GM21723 (cell line): Measurements from ENCODE around the gene CRHR2.

Source experiments
- ATAC-seq: cut with Tn5 transposase; IDR thresholded peaks from one replicate; pipeline ENCODE4 v1.9.1; 2021; ENCODE audit warnings: mild to moderate bottlenecking, moderate library complexity; ENCODE audit not compliant: unreplicated experiment

Gene CRHR2

GRCh38 chr7:30707391-30708357 lies 25.4 kb upstream of the CRHR2 start:
- ATAC-seq, result no peak

GRCh38 chr7:30706908-30707307 lies 24.7 kb upstream of the CRHR2 start:
- ATAC-seq, result no peak

GRCh38 chr7:30706316-30706715 lies 24.1 kb upstream of the CRHR2 start:
- ATAC-seq, result no peak

GRCh38 chr7:30705596-30705995 lies 23.3 kb upstream of the CRHR2 start:
- no peak for ATAC-seq

- ATAC-seq, result no peak
Observed at GRCh38 chr7:30705008-30705407, 22.8 kb upstream of the CRHR2 start.

- no peak for ATAC-seq
Observed at GRCh38 chr7:30703756-30704155, 21.5 kb upstream of the CRHR2 start.

GRCh38 chr7:30702200-30702599 lies 19.9 kb upstream of the CRHR2 start:
- no peak for ATAC-seq

GRCh38 chr7:30700941-30701340 lies 18.7 kb upstream of the CRHR2 start:
- ATAC-seq, result no peak

- ATAC-seq, result no peak
Observed at GRCh38 chr7:30699706-30700495, 17.6 kb upstream of the CRHR2 start.

GRCh38 chr7:30698481-30698880 lies 16.2 kb upstream of the CRHR2 start:
- no peak for ATAC-seq

GRCh38 chr7:30697719-30698460 lies 15.6 kb upstream of the CRHR2 start:
- ATAC-seq, result no peak

GRCh38 chr7:30694774-30695721 lies 12.8 kb upstream of the CRHR2 start:
- no peak for ATAC-seq

GRCh38 chr7:30694218-30694745 lies 12.0 kb upstream of the CRHR2 start:
- ATAC-seq, result no peak

GRCh38 chr7:30692882-30693281 lies 10.6 kb upstream of the CRHR2 start:
- no peak for ATAC-seq

GRCh38 chr7:30692438-30692837 lies 10.2 kb upstream of the CRHR2 start:
- ATAC-seq, result no peak

GRCh38 chr7:30690011-30690410 lies 7.8 kb upstream of the CRHR2 start:
- no peak for ATAC-seq

GRCh38 chr7:30688718-30689221 lies 6.5 kb upstream of the CRHR2 start:
- no peak for ATAC-seq

- no peak for ATAC-seq
Observed at GRCh38 chr7:30687604-30688003, 5.3 kb upstream of the CRHR2 start.

GRCh38 chr7:30684351-30684750 lies 2.1 kb upstream of the CRHR2 start:
- no peak for ATAC-seq

- ATAC-seq, result no peak
Observed at GRCh38 chr7:30683816-30684215, 1.6 kb upstream of the CRHR2 start.
